ENCODE results near the gene ZNF646. TPM values are rescaled to one million over a fixed set of nuclear protein-coding genes. Genes with fewer than 3 reads are reported as not detected.

The ZNF646 gene
- total RNA-seq, 2 experiments from 2014 or later: 26.0 to 30.3 TPM

DNA sequence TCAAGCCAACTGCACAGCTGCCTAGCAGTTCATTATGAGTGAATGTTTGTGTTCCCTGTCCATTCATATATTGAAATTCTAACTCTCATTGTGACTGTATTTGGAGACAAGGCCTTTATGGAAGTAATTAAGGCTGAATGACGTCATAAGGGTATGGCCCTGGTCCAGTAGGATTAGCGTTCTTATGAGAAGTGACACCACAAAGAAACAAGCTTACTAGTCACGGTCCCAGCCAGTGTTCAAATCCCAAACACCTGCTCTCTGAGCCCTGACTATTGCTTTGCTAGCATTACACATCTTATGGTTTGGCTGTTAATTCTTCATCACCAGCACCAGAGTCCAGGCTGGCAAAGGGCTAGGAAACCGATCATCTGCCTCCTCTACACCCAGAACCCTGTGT, 2.4 kb upstream of the ZNF646 start:
- DNase-seq (no peak), ATAC-seq (no peak)
- Mint-ChIP-seq H3K4me1 (ENCODE audit: low read depth) (peaks cover 46% of the 10 kb centered on the region), H3K4me3 (peak overlapping the region; percentile 99), H3K27ac (peak overlapping the region; percentile 99), H3K27me3 (ENCODE audit: low read depth) (no peaks in the 10 kb centered on the region), H3K9me3 (ENCODE audit: insufficient read depth) (no peaks in the 10 kb centered on the region), H3K36me3 (ENCODE audit: low read depth) (peaks cover 26% of the 10 kb centered on the region)
- POLR2A ChIA-PET: interaction anchor here (0.6 to 1.5 kb wide), 3 partner anchors 9 to 117 kb away, joined by 3 read pairs; partner anchors contain the start of gene FUS
- CTCF ChIA-PET: no interaction called here

DNA sequence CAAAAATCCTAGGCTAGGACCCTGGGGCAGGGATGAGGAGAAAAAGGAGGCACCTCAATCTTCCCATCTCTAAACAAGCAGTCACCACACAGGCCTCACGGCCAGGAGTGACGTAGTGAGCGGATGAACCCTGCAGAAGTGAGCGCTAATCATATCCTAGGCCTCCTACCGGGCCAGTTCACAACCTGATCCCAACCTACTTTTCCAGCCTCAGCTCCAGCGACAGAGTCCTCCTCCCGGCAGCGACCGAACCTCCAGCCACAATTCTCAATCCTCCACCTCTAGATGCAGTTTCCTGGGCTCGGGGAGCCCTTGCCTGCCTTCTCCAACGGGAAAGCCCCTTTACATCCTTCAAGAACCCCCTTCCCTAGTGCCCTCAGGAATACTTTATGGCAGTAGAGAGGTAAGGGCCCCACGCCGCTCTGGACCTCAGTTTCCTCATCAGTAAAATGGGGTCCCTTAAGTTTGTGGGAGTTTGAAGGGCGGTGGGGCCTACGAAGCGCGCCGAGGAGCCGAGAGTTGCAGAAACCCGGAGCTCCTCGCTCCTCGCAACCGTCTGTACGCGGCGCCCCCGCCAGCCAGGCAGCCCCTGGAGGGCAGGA, 1.6 kb upstream of the ZNF646 start:
- peak; percentile 8 for ATAC-seq
- peak overlapping the region; percentile 99 for H3K27ac Mint-ChIP-seq
- H3K9me3 Mint-ChIP-seq (ENCODE audit: insufficient read depth): no peaks in the 10 kb centered on the region
- H3K4me1 Mint-ChIP-seq (ENCODE audit: low read depth): peaks cover 42% of the 10 kb centered on the region
- POLR2A ChIA-PET: interaction anchor here (0.6 to 2.7 kb wide), 12 partner anchors 9 to 413 kb away, joined by 3 to 19 read pairs (median 6); partner anchors contain the start of genes ARMC5, FUS, HSD3B7 and KAT8
- peak overlapping the region; percentile 99 for H3K4me3 Mint-ChIP-seq
- DNase-seq: peak; percentile 58
- CTCF ChIA-PET: interaction anchor here (2.4 kb wide), 1 partner anchor 70 kb away, joined by 19 read pairs; no protein-coding TSS in a partner anchor
- peaks cover 30% of the 10 kb centered on the region for H3K36me3 Mint-ChIP-seq (ENCODE audit: low read depth)
- no peaks in the 10 kb centered on the region for H3K27me3 Mint-ChIP-seq (ENCODE audit: low read depth)

DNA sequence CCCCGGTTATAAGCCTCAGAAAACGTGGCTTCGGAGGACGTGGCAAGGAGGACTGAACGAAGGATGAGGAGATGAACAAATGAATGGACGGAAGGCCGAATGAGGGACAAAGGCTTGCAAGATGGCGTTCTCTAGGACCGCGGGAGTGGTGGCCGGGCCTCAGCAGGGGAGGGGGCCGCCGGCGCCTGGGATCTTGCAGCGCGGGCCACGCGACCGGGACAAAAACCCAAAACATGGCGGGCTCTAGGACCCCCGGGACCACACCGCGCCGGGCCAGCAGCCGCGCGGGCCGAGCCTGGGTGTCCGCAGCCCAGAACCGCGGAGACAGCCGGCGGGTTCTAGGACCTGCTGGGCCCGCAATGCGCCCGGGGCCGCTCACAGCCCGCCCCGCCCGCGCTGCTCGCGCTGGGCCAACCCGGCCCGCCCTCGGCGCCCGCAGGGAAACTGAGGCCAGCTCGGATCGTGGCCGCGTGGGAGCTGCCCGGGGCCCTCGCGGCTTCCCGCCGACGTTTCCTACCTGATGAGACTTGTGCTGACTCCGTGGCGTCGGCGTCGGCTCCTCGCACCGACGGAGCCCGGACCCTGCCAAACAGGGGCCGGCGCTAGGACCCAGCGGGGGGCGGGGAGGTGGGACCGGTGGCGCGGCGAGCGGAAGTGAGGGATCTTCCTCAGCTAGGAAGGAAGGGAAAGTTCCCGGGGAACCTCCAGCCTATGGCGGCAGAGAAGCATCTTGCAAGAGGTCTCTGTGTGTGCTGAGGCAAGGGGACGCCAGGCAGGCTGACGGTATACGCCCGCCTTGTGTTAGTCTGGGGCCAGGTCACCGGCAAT, 866 bp upstream of the ZNF646 start:
- no peaks in the 10 kb centered on the region for H3K27me3 Mint-ChIP-seq (ENCODE audit: low read depth)
- DNase-seq (peak; percentile 91), ATAC-seq (peak; percentile 59)
- peak overlapping the region; percentile 99 for H3K27ac Mint-ChIP-seq
- peaks cover 34% of the 10 kb centered on the region for H3K36me3 Mint-ChIP-seq (ENCODE audit: low read depth)
- POLR2A ChIA-PET: interaction anchor here (0.6 to 2.7 kb wide), 27 partner anchors 8 to 414 kb away, joined by 3 to 19 read pairs (median 5); partner anchors contain the start of genes ARMC5, FUS, HSD3B7 and KAT8
- CTCF ChIA-PET: interaction anchor here (0.8 to 3.0 kb wide), 15 partner anchors 8 to 800 kb away, joined by 3 to 19 read pairs (median 4); partner anchors contain the start of genes HSD3B7, KAT8, VKORC1 and ZNF267
- H3K4me1 Mint-ChIP-seq (ENCODE audit: low read depth): peaks cover 46% of the 10 kb centered on the region
- H3K4me3 Mint-ChIP-seq: peak overlapping the region; percentile 99
- no peaks in the 10 kb centered on the region for H3K9me3 Mint-ChIP-seq (ENCODE audit: insufficient read depth)

DNA sequence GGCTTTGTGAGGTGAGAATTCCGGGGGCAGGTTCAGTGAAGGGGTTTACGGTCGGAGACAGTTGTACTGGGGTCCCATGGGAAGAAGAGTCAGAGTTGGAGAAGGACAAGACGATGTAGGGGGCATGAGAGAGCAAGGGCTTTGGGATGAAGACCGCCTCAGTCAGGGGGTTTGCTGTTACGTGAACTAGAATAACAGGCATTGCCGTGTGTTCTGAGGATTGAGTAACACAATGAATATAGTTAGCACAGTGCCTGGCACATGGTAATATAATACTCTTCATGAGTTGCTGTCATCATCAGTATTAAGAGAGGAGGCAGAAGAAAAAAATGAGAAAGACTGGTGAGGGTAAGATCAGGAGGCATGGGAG, 577 bp downstream of the ZNF646 start:
- DNase-seq (no peak), ATAC-seq (no peak)
- H3K27me3 Mint-ChIP-seq (ENCODE audit: low read depth): no peaks in the 10 kb centered on the region
- H3K4me3 Mint-ChIP-seq: peak overlapping the region; percentile 93
- H3K9me3 Mint-ChIP-seq (ENCODE audit: insufficient read depth): no peaks in the 10 kb centered on the region
- POLR2A ChIA-PET: interaction anchor here (0.6 to 2.7 kb wide), 18 partner anchors 10 to 384 kb away, joined by 3 to 19 read pairs (median 6); partner anchors contain the start of genes ARMC5, FUS, HSD3B7 and KAT8
- H3K36me3 Mint-ChIP-seq (ENCODE audit: low read depth): peaks cover 47% of the 10 kb centered on the region
- H3K27ac Mint-ChIP-seq: peak overlapping the region; percentile 97
- CTCF ChIA-PET: interaction anchor here (1.0 to 3.0 kb wide), 8 partner anchors 10 to 798 kb away, joined by 3 to 19 read pairs (median 5); partner anchors contain the start of genes HSD3B7, VKORC1 and ZNF267
- H3K4me1 Mint-ChIP-seq (ENCODE audit: low read depth): peaks cover 50% of the 10 kb centered on the region

DNA sequence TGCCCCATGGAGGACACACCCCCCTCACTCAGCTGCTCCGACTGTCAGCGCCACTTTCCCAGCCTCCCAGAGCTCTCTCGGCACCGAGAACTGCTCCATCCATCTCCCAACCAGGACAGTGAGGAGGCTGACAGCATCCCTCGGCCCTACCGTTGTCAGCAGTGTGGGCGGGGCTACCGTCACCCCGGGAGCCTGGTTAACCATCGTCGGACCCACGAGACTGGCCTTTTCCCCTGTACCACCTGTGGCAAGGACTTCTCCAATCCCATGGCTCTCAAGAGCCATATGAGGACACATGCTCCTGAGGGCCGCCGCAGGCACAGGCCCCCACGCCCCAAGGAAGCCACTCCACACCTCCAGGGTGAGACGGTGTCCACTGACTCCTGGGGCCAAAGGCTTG, 2.1 kb downstream of the ZNF646 start:
- H3K27ac Mint-ChIP-seq: peak overlapping the region; percentile 63
- no peaks in the 10 kb centered on the region for H3K27me3 Mint-ChIP-seq (ENCODE audit: low read depth)
- peak overlapping the region; percentile 18 for H3K4me3 Mint-ChIP-seq
- peaks cover 56% of the 10 kb centered on the region for H3K4me1 Mint-ChIP-seq (ENCODE audit: low read depth)
- POLR2A ChIA-PET: no interaction called here
- peaks cover 57% of the 10 kb centered on the region for H3K36me3 Mint-ChIP-seq (ENCODE audit: low read depth)
- CTCF ChIA-PET: interaction anchor here (3.0 kb wide), 1 partner anchor 91 kb away, joined by 15 read pairs; the partner anchor contains the start of gene HSD3B7
- no peak for ATAC-seq
- H3K9me3 Mint-ChIP-seq (ENCODE audit: insufficient read depth): no peaks in the 10 kb centered on the region
- no peak for DNase-seq

DNA sequence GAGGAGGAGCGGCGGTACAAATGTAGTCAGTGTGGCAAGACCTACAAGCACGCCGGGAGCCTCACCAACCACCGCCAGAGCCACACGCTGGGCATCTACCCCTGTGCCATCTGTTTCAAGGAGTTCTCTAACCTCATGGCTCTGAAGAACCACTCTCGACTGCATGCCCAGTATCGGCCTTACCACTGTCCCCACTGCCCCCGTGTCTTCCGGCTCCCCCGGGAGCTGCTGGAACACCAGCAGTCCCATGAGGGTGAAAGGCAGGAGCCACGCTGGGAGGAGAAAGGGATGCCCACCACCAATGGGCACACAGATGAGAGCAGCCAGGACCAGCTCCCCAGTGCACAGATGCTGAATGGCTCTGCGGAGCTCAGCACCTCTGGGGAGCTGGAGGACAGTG, 2.8 kb downstream of the ZNF646 start:
- peaks cover 58% of the 10 kb centered on the region for H3K36me3 Mint-ChIP-seq (ENCODE audit: low read depth)
- peaks cover 49% of the 10 kb centered on the region for H3K4me1 Mint-ChIP-seq (ENCODE audit: low read depth)
- no peaks in the 10 kb centered on the region for H3K9me3 Mint-ChIP-seq (ENCODE audit: insufficient read depth)
- H3K27me3 Mint-ChIP-seq (ENCODE audit: low read depth): no peaks in the 10 kb centered on the region
- ATAC-seq (no peak), DNase-seq (no peak)
- CTCF ChIA-PET: no interaction called here
- no peak overlapping the region for H3K27ac Mint-ChIP-seq
- no peak overlapping the region for H3K4me3 Mint-ChIP-seq
- POLR2A ChIA-PET: no interaction called here

DNA sequence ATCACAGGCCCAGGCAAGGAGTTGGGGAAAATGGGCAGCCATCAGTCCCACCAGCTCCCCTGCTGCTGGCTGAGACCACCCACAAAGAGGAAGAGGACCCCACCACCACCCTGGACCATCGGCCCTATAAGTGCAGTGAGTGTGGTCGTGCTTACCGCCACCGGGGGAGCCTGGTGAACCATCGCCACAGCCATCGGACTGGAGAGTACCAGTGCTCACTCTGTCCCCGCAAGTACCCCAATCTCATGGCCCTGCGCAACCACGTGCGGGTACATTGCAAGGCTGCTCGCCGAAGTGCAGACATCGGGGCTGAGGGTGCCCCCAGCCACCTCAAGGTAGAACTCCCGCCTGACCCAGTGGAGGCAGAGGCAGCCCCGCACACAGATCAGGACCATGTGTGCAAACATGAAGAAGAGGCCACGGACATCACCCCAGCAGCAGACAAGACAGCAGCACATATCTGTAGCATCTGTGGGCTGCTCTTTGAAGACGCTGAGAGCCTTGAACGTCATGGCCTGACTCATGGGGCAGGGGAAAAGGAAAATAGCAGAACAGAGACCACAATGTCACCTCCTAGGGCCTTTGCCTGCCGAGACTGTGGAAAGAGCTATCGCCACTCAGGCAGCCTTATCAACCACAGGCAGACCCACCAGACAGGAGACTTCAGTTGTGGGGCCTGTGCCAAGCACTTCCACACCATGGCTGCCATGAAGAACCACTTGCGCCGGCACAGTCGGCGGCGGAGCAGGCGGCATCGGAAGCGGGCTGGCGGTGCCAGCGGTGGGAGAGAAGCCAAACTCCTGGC, 3.6 kb downstream of the ZNF646 start:
- Mint-ChIP-seq H3K4me1 (ENCODE audit: low read depth) (peaks cover 50% of the 10 kb centered on the region), H3K27me3 (ENCODE audit: low read depth) (no peaks in the 10 kb centered on the region), H3K36me3 (ENCODE audit: low read depth) (peaks cover 54% of the 10 kb centered on the region), H3K4me3 (no peak overlapping the region), H3K9me3 (ENCODE audit: insufficient read depth) (no peaks in the 10 kb centered on the region), H3K27ac (no peak overlapping the region)
- POLR2A ChIA-PET: no interaction called here
- DNase-seq (no peak), ATAC-seq (no peak)
- CTCF ChIA-PET: no interaction called here

DNA sequence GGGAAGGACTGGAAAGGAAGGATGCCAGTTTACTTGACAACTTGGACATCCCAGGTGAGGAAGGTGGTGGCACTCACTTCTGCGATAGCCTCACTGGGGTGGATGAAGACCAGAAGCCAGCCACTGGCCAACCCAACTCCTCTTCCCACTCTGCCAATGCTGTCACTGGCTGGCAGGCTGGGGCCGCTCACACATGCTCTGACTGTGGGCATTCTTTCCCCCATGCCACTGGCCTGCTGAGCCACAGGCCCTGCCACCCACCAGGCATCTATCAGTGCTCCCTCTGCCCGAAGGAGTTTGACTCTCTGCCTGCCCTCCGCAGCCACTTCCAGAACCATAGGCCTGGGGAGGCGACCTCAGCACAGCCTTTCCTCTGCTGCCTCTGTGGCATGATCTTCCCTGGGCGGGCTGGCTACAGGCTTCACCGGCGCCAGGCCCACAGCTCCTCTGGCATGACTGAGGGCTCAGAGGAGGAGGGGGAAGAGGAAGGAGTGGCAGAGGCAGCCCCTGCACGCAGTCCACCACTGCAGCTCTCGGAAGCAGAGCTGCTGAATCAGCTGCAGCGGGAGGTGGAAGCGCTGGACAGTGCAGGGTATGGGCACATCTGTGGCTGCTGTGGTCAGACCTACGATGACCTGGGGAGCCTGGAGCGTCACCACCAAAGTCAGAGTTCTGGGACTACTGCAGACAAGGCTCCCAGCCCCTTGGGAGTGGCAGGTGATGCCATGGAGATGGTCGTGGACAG, 4.5 kb downstream of the ZNF646 start:
- CTCF ChIA-PET: interaction anchor here (0.9 kb wide), 1 partner anchor 63 kb away, joined by 4 read pairs; no protein-coding TSS in a partner anchor
- Mint-ChIP-seq H3K27me3 (ENCODE audit: low read depth) (no peaks in the 10 kb centered on the region), H3K27ac (no peak overlapping the region), H3K4me1 (ENCODE audit: low read depth) (peaks cover 50% of the 10 kb centered on the region), H3K9me3 (ENCODE audit: insufficient read depth) (no peaks in the 10 kb centered on the region), H3K4me3 (no peak overlapping the region), H3K36me3 (ENCODE audit: low read depth) (peaks cover 55% of the 10 kb centered on the region)
- POLR2A ChIA-PET: no interaction called here
- ATAC-seq (no peak), DNase-seq (no peak)

DNA sequence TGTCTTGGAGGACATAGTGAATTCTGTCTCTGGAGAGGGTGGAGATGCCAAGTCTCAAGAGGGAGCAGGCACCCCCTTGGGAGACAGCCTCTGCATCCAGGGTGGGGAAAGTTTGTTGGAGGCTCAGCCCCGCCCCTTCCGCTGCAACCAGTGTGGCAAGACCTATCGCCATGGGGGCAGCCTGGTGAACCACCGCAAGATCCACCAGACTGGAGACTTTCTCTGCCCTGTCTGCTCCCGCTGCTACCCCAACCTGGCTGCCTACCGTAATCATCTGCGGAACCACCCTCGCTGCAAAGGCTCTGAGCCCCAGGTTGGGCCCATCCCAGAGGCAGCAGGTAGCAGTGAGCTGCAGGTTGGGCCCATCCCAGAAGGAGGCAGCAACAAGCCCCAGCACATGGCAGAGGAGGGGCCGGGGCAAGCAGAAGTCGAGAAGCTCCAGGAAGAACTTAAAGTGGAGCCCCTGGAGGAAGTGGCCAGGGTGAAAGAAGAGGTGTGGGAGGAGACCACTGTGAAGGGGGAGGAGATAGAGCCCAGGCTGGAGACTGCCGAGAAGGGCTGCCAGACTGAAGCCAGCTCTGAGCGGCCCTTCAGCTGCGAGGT, 5.2 kb downstream of the ZNF646 start:
- POLR2A ChIA-PET: no interaction called here
- Mint-ChIP-seq H3K36me3 (ENCODE audit: low read depth) (peaks cover 55% of the 10 kb centered on the region), H3K4me1 (ENCODE audit: low read depth) (peaks cover 50% of the 10 kb centered on the region), H3K9me3 (ENCODE audit: insufficient read depth) (no peaks in the 10 kb centered on the region), H3K27me3 (ENCODE audit: low read depth) (no peaks in the 10 kb centered on the region), H3K4me3 (no peak overlapping the region), H3K27ac (peak overlapping the region; percentile 49)
- no peak for DNase-seq
- ATAC-seq: no peak
- CTCF ChIA-PET: interaction anchor here (0.9 kb wide), 1 partner anchor 63 kb away, joined by 4 read pairs; no protein-coding TSS in a partner anchor

DNA sequence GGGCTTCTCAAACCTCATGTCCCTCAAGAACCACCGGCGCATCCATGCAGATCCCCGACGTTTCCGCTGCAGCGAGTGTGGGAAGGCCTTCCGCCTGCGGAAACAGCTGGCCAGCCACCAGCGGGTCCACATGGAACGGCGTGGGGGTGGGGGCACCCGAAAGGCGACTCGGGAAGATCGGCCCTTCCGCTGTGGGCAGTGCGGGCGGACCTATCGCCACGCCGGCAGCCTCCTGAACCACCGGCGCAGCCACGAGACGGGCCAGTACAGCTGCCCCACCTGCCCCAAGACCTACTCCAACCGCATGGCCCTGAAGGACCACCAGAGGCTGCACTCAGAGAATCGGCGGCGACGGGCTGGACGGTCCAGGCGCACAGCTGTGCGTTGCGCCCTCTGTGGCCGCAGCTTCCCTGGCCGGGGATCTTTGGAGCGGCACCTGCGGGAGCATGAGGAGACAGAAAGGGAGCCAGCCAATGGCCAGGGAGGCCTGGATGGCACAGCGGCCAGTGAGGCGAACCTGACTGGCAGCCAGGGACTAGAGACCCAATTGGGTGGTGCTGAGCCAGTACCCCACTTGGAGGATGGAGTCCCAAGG, 5.9 kb downstream of the ZNF646 start:
- POLR2A ChIA-PET: no interaction called here
- H3K27ac Mint-ChIP-seq: no peak overlapping the region
- no peak overlapping the region for H3K4me3 Mint-ChIP-seq
- CTCF ChIA-PET: interaction anchor here (0.9 kb wide), 1 partner anchor 62 kb away, joined by 4 read pairs; no protein-coding TSS in a partner anchor
- DNase-seq (no peak), ATAC-seq (no peak)
- H3K36me3 Mint-ChIP-seq (ENCODE audit: low read depth): peaks cover 49% of the 10 kb centered on the region
- H3K27me3 Mint-ChIP-seq (ENCODE audit: low read depth): no peaks in the 10 kb centered on the region
- H3K4me1 Mint-ChIP-seq (ENCODE audit: low read depth): peaks cover 43% of the 10 kb centered on the region
- H3K9me3 Mint-ChIP-seq (ENCODE audit: insufficient read depth): no peaks in the 10 kb centered on the region

All from activated CD8-positive, alpha-beta T cell treated with anti-CD3 and anti-CD28 coated beads, Interleukin-2, amount 10 ng/mL, durations not matched to agents 7 days and 5 days (primary cell).